Measurements from ENCODE around the gene CYTH4. TPM values are rescaled to one million over a fixed set of nuclear protein-coding genes. Genes with fewer than 3 reads are reported as not detected.

CYTH4 gene
- total RNA-seq, 1 experiment from 2014 or later = 0.15 TPM

- ChIA-PET POLR2A (no interaction called here), CTCF (interaction anchor here (0.7 to 2.5 kb wide), 7 partner anchors 10 to 268 kb away, joined by 3 to 11 read pairs (median 4); no protein-coding TSS in a partner anchor)
- peaks cover 51% of the 10 kb centered on the region for H3K27me3 Mint-ChIP-seq (ENCODE audit: low read depth)
- no peaks in the 10 kb centered on the region for H3K36me3 Mint-ChIP-seq
- TF ChIP-seq USF2 (CRISPR knock-in tag; IDR thresholded peaks at IDR 0.05) (no peak), ZNF138 (CRISPR knock-in tag; conservative IDR thresholded peaks at IDR 0.05) (no peak), ZNF317 (CRISPR knock-in tag; IDR thresholded peaks at IDR 0.05; ENCODE audit: borderline replicate concordance, low read depth) (0 out of 2 replicates have a peak, but pooled peaks have one; percentile 35), GTF2I (CRISPR knock-in tag; conservative IDR thresholded peaks at IDR 0.05) (peak; percentile 88), MLX (CRISPR knock-in tag; IDR thresholded peaks at IDR 0.05) (no peak), ZNF425 (CRISPR knock-in tag; conservative IDR thresholded peaks at IDR 0.05) (no peak), ZMAT4 (CRISPR knock-in tag; IDR thresholded peaks at IDR 0.05) (no peak), ZNF121 (CRISPR knock-in tag; IDR thresholded peaks at IDR 0.05) (peak; percentile 57; the same call in 1 of the 2 replicates), IRF1 (CRISPR knock-in tag; IDR thresholded peaks at IDR 0.05) (no peak), ZBTB21 (CRISPR knock-in tag; IDR thresholded peaks at IDR 0.05; ENCODE audit: borderline replicate concordance) (0 out of 2 replicates have a peak, but pooled peaks have one; percentile 13), ELF4 (CRISPR knock-in tag; IDR thresholded peaks at IDR 0.05; ENCODE audit: low read depth) (no peak), ZNF263 (CRISPR knock-in tag; IDR thresholded peaks at IDR 0.05; ENCODE audit: low read depth) (no peak), PRRX2 (CRISPR knock-in tag; IDR thresholded peaks at IDR 0.05) (no peak), ETV6 (CRISPR knock-in tag; IDR thresholded peaks at IDR 0.05) (0 out of 2 replicates have a peak, but pooled peaks have one; percentile 47), ZBTB43 (CRISPR knock-in tag; IDR thresholded peaks at IDR 0.05) (no peak), MAX (CRISPR knock-in tag; IDR thresholded peaks at IDR 0.05) (0 out of 2 replicates have a peak, but pooled peaks have one; percentile 36), NFATC4 (CRISPR knock-in tag; IDR thresholded peaks at IDR 0.05) (no peak), ATF1 (CRISPR knock-in tag; IDR thresholded peaks at IDR 0.05) (no peak), RORB (CRISPR knock-in tag; IDR thresholded peaks at IDR 0.05) (no peak), FOXK1 (CRISPR knock-in tag; IDR thresholded peaks at IDR 0.05) (no peak), ZNF423 (CRISPR knock-in tag; IDR thresholded peaks at IDR 0.05) (peak; percentile 62; the same call in 1 of the 2 replicates), FOXP1 (CRISPR knock-in tag; IDR thresholded peaks at IDR 0.05; ENCODE audit: borderline replicate concordance) (0 out of 2 replicates have a peak, but pooled peaks have one; percentile 29), CREM (CRISPR knock-in tag; IDR thresholded peaks at IDR 0.05) (no peak), HMGXB4 (CRISPR knock-in tag; IDR thresholded peaks at IDR 0.05) (no peak), ZNF219 (CRISPR knock-in tag; IDR thresholded peaks at IDR 0.05; ENCODE audit: borderline replicate concordance) (no peak), GABPB1 (CRISPR knock-in tag; IDR thresholded peaks at IDR 0.05) (no peak), SMAD4 (CRISPR knock-in tag; IDR thresholded peaks at IDR 0.05) (no peak), E2F5 (CRISPR knock-in tag; IDR thresholded peaks at IDR 0.05) (0 out of 2 replicates have a peak, but pooled peaks have one; percentile 45)
- H3K4me1 Mint-ChIP-seq = peaks cover 27% of the 10 kb centered on the region
- peak; percentile 40 for DNase-seq (ENCODE audit: low spot score)
- H3K9me3 Mint-ChIP-seq = no peaks in the 10 kb centered on the region
- H3K27ac Mint-ChIP-seq = no peak overlapping the region
- H3K4me3 Mint-ChIP-seq = peak overlapping the region; percentile 60
- ATAC-seq = peak; percentile 37
Observed at GRCh38 chr22:37324340-37325038, 42.2 kb downstream of the CYTH4 start.
